Suppressor macrophage treated with lipopolysaccharide for 1 hour (primary cell): ENCODE measurements around the gene PTX3.

Experiments
- DNase-seq, 3 donors: peaks; one replicate each; pipeline ENCODE4 v3.0.0-alpha.2; 2020 to 2022

The PTX3 gene

DNA sequence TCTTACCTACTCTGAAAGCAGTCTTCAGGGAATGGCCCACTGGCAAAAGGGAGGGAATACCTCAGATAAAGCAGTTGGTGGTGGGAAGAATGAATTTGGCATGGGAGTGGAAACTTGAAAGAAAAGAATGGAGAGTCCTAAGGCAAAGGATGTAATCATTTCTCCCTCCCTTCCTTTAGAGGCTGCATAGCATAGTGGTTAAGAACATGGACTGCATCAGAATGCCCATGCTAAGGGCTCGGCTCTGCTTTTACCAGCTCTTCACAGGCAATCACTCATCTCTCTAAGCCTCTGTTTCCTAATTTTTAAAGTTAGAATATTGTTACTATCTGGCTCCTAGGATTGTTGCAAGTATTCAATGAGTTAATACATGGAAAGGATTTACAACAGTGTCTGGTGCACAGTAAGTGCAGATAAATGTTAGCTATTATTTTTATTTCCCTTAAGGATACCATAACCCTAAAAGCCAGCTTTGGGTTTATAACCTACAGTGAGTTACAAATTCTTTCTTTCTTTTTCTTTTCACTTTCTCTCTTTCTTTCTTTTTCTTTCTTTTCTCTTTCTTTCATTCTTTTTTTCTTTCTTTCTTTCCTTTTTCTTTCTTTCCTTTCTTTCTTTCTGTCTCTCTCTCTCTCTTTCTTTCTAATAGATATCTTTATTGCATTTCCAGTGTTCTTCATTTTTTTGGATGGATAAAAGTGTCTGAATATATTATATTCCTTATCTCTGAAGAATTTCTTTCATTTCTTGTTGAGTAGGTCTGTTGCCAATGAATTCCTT is 43.0 kb downstream of the PTX3 start:
- no peak for DNase-seq

GRCh38 chr3:157487339-157487738 is 50.7 kb downstream of the PTX3 start:
- no peak for DNase-seq

GRCh38 chr3:157488144-157488543 is 51.5 kb downstream of the PTX3 start:
- no peak for DNase-seq

DNA sequence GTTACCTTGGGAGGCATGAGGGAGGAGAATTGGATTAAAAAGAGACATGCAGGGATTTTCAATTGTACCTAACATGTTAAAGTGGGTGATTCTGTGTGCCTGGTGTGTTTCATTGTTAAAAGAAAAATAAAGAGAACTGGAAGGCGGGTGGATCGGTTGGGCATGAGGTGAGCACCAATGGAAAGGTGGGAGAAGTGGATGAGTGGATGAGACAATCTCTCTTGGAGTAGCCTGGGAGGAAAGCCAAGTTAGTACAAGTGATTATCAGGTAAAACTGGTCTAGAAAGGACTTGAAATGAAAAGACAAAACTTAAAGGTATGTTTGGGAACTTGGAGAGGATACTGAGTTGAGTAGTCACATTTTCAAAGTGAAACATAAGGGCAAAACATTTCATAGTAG is 54.5 kb downstream of the PTX3 start:
- DNase-seq: no peak
